Upper lobe of right lung (tissue), 1 donor: ENCODE results near the gene CISD3. TPM values are rescaled to one million over a fixed set of nuclear protein-coding genes. Genes with fewer than 3 reads are reported as not detected.

Experiments used
- ATAC-seq: fragments of 200-7000 bp; cut with Tn5 transposase; one replicate; pipeline ENCODE4 v1.9.1; 2020; ENCODE audit warnings: mild to moderate bottlenecking, moderate library complexity
- DNase-seq: peaks from one replicate; pipeline ENCODE4 v3.0.0-alpha.2; 2020
- H3K27ac ChIP-seq: fragments of 200-600 bp; one replicate; pipeline ENCODE4 v1.8.0; 2022
- H3K27me3 ChIP-seq: fragments of 200-600 bp; one replicate; pipeline ENCODE4 v1.8.0; 2022; ENCODE audit warnings: mild to moderate bottlenecking
- H3K36me3 ChIP-seq: fragments of 200-600 bp; one replicate; pipeline ENCODE4 v1.8.0; 2022
- H3K4me1 ChIP-seq: fragments of 200-600 bp; one replicate; pipeline ENCODE4 v1.8.0; 2022
- H3K4me3 ChIP-seq: fragments of 200-600 bp; one replicate; pipeline ENCODE4 v1.8.0; 2022; ENCODE audit warnings: mild to moderate bottlenecking
- H3K9me3 ChIP-seq: fragments of 200-600 bp; one replicate; pipeline ENCODE4 v1.8.0; 2022
- CTCF ChIP-seq: fragments of 200-600 bp; IDR thresholded peaks from one replicate; pipeline ENCODE4 v1.8.0; 2022; ENCODE audit warnings: antibody characterized with exemption
- intact Hi-C: fragments of 100-400 bp; cut with DNase I; formaldehyde crosslinking; loops from one replicate; pipeline ENCODE4 v1.11.0; 2022
- total RNA-seq: library from RNA; stranded (reverse); fragmentation: NEBNext Ultra II Directional; extraction: Animal tissue kit (Norgen Biotek cat#: 25700); gene quantifications from one replicate; pipeline ENCODE4 v1.2.1, GENCODE V29; 2021
- donor health status: DM: no; HTN: yes; CAD: no; lungs with severe emphysema.

Gene CISD3
- total RNA-seq, 1 donor from 2014 or later = 29.7 TPM

- H3K4me3 ChIP-seq = no peak overlapping the region
- ATAC-seq = no peak
- intact Hi-C loops = no loop called here
- H3K27ac ChIP-seq = peak overlapping the region; percentile 85
- no peaks in the 10 kb centered on the region for H3K27me3 ChIP-seq
- no peaks in the 10 kb centered on the region for H3K9me3 ChIP-seq
- TF ChIP-seq CTCF = no peak
- H3K4me1 ChIP-seq = peaks cover 33% of the 10 kb centered on the region
- DNase-seq = no peak
- peaks cover 19% of the 10 kb centered on the region for H3K36me3 ChIP-seq
Measured at GRCh38 chr17:38741461-38741860, 11.3 kb downstream of the CISD3 start.

- intact Hi-C loops = no loop called here
- H3K36me3 ChIP-seq = peaks cover 14% of the 10 kb centered on the region
- H3K9me3 ChIP-seq = no peaks in the 10 kb centered on the region
- no peak for TF ChIP-seq CTCF
- peaks cover 38% of the 10 kb centered on the region for H3K4me1 ChIP-seq
- H3K27ac ChIP-seq = peak overlapping the region; percentile 85
- no peak overlapping the region for H3K4me3 ChIP-seq
- ATAC-seq (peak; percentile 68), DNase-seq (peak; percentile 79)
- H3K27me3 ChIP-seq = no peaks in the 10 kb centered on the region
Measured at GRCh38 chr17:38741921-38742410, 11.8 kb downstream of the CISD3 start.

- Histone ChIP-seq H3K36me3 (peaks cover 14% of the 10 kb centered on the region), H3K4me3 (no peak overlapping the region), H3K9me3 (no peaks in the 10 kb centered on the region), H3K27me3 (no peaks in the 10 kb centered on the region), H3K27ac (peak overlapping the region; percentile 85), H3K4me1 (peaks cover 40% of the 10 kb centered on the region)
- no peak for TF ChIP-seq CTCF
- ATAC-seq = peak; percentile 19
- intact Hi-C loops = no loop called here
- no peak for DNase-seq
Measured at GRCh38 chr17:38742411-38743308, 12.5 kb downstream of the CISD3 start.

- Histone ChIP-seq H3K27me3 (no peaks in the 10 kb centered on the region), H3K27ac (no peak overlapping the region), H3K36me3 (peaks cover 6% of the 10 kb centered on the region), H3K9me3 (no peaks in the 10 kb centered on the region), H3K4me1 (peaks cover 40% of the 10 kb centered on the region), H3K4me3 (no peak overlapping the region)
- DNase-seq (peak; percentile 72), ATAC-seq (peak; percentile 21)
- intact Hi-C loops = no loop called here
- TF ChIP-seq CTCF = no peak
Measured at GRCh38 chr17:38743556-38744171, 13.5 kb downstream of the CISD3 start.

DNA sequence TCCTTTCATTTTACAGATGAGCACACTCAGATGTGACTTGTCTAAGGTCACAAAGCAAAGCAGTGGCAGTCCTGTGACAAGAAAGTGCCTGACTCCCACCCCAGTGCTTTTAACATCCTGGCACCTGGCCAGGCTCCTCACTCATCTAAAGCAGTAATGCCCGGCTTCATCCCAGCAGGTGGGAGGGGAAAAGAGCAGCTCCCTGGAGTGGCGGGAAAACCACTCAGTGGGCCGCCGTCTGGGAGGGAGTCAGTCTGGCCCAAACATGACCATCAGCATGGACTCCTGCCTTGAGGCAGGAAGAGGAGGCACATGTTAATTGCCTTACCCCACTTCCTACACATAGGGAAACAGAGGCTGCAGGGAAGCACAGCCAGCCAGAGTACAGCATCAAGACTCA is 15.4 kb downstream of the CISD3 start:
- Histone ChIP-seq H3K27me3 (no peaks in the 10 kb centered on the region), H3K9me3 (no peaks in the 10 kb centered on the region), H3K4me1 (peaks cover 52% of the 10 kb centered on the region), H3K36me3 (no peaks in the 10 kb centered on the region), H3K4me3 (no peak overlapping the region), H3K27ac (no peak overlapping the region)
- ATAC-seq = no peak
- intact Hi-C loops = no loop called here
- TF ChIP-seq CTCF = no peak
- DNase-seq = no peak
